GM12872 (cell line): ENCODE data around the gene TMEM187.

Experiments
- CTCF ChIP-seq: IDR thresholded peaks from 3 replicates; pipeline ENCODE4 v1.5.1; 2011; ENCODE audit warnings: low read depth, mild to moderate bottlenecking, low read length, moderate library complexity; ENCODE audit not compliant: insufficient read depth

TMEM187 gene

GRCh38 chrX:154006947-154007346 is 34.4 kb downstream of the TMEM187 start:
- no peak for TF ChIP-seq CTCF

DNA sequence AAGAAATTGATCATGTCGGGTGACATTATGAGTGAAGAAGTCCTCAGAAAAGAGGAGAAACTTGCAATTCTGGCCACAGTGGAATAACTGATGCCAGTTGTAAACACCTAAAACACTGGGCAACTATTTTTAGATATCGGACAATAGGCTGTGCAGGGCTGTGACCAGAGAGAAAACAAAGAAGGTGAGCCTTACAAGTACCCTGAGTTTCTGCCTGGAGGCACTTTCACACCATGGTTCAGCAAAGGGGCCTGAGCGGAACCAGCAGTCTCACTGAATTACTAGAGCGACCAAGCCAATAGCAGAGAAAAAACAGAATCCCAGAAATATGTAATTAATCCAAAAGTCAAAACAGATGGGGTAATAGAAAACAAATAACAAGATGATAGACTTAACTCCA is 36.0 kb downstream of the TMEM187 start:
- no peak for TF ChIP-seq CTCF

- no peak for TF ChIP-seq CTCF
These were observed 38.0 kb downstream of the TMEM187 start for GRCh38 chrX:154010330-154011087.

DNA sequence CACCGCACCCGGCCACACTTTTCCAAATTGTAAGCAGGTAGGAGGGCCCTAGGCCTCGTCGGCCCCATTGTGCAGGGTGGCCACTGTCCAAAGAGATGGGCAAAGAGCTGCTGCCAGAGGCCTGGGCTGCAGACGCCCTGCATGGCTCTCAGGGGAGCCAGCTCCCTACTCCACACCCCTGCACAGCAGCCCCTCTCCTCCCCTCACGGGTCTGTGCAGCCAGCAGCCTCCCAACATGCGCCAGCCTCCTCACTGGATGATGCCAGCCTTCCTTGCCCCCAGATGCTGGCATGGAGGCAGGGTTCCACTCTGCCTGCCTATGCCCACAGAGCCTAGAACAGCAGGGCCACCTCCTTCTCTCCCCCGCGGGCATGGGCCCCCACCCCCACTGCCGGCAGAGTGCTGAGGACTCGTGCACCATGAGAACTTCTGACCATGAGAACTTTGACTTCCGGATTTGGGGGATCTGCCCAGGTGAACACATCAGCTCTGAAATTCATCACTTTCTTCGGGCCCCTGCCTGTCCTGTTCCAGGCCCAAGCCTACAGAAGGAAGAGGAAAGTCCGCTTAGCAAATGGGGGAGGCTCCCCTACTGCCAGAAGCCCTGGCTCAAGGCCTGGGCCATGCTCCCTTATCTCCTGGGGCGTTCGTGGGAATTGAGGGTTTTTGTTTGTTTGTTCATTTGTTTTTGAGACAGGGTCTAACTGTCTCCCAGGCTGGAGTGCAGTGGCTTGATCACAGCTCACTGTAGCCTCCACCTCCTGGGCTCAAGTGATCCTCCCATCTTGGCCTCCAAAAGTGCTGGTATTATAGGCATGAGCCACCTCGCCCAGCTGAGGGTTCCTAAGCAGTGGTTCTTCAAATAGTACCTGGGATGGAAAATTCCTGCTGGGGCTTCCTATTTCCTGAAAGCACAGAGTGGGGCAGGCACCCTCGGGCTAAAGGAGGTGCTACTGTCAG is 39.1 kb downstream of the TMEM187 start:
- no peak for TF ChIP-seq CTCF

- TF ChIP-seq CTCF, result no peak
These were observed 39.9 kb downstream of the TMEM187 start for GRCh38 chrX:154012336-154012991.

DNA sequence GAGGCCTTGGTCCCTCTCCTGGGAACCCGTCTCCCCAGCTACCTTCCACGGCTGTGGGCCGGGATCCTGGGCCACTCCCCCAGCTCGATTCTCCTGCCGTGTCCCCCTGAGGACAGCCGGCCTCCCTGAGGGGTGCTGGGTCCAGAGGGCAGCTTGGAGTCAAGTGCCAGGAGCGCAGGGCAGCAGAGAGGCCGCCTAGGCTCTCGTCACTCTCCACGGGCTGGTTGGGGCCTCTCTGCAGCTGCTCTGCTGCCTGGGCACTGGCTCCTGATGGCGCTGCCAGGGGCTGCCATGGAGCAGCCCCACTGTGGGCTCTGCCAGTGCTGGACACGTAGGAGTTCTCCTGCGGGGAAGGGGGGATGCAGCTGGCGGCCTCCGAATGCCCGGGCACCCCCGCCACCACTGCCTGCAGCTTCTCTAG is 40.5 kb downstream of the TMEM187 start:
- no peak for TF ChIP-seq CTCF
